H1 (cell line): ENCODE results near the gene DAPK1. TPM values are rescaled to one million over a fixed set of nuclear protein-coding genes. Genes with fewer than 3 reads are reported as not detected.

Source experiments
- CTCF ChIA-PET: fragments of 300-600 bp; sonication (Branson Sonifier 250); formaldehyde crosslinking; loops from one replicate; lab custom pipeline; 2021; ENCODE audit not compliant: partially characterized antibody; lab: Charles Lee
- POLR2A ChIA-PET: fragments of 300-600 bp; sonication (Branson Sonifier 250); formaldehyde crosslinking; loops from one replicate; lab custom pipeline; 2021; ENCODE audit warnings: inconsistent platforms; ENCODE audit not compliant: partially characterized antibody; lab: Charles Lee
- DNase-seq, 2 experiments: peaks; one replicate each; pipeline versions ENCODE4 v3.0.0 to v3.0.0-alpha.2; 2010 to 2022; ENCODE audit warnings: low spot score in 2 of 2, low read depth in 1 of 2, mixed read lengths in 1 of 2
- FAIRE-seq: peaks from 2 replicates; lab custom pipeline; 2011; peaks lifted over from hg19 to GRCh38; lab: Jason Lieb, UNC
- H2AFZ ChIP-seq: 2 replicates; pipeline ENCODE4 v1.8.1; 2012; ENCODE audit warnings: low read length, inconsistent platforms
- H2AK5ac ChIP-seq: 2 replicates; pipeline ENCODE4 v1.6.1; 2013; ENCODE audit warnings: low read depth, low read length
- H2BK120ac ChIP-seq: replicated peaks from 2 replicates; pipeline ENCODE3; 2013; ENCODE audit warnings: low read depth, low read length, inconsistent platforms
- H2BK12ac ChIP-seq: 2 replicates; pipeline ENCODE4 v1.6.1; 2013; ENCODE audit warnings: low read depth, low read length
- H2BK15ac ChIP-seq: 2 replicates; pipeline ENCODE4 v1.6.1; 2013; ENCODE audit warnings: low read length
- H2BK20ac ChIP-seq: 2 replicates; pipeline ENCODE4 v1.6.1; 2013; ENCODE audit warnings: low read length
- H2BK5ac ChIP-seq: 2 replicates; pipeline ENCODE4 v1.6.1; 2013; ENCODE audit warnings: low read depth, low read length
- H3K14ac ChIP-seq: 2 replicates; pipeline ENCODE4 v1.6.1; 2013; ENCODE audit warnings: inconsistent platforms; ENCODE audit not compliant: insufficient read length
- H3K18ac ChIP-seq: 2 replicates; pipeline ENCODE4 v1.6.1; 2013; ENCODE audit warnings: low read length; ENCODE audit errors: extremely low read depth
- H3K23ac ChIP-seq: 2 replicates; pipeline ENCODE4 v1.6.1; 2013; ENCODE audit warnings: inconsistent platforms; ENCODE audit not compliant: insufficient read length
- H3K23me2 ChIP-seq: 2 replicates; pipeline ENCODE4 v1.6.1; 2013; ENCODE audit warnings: low read depth, low read length
- H3K27ac ChIP-seq: 2 replicates; pipeline ENCODE4 v1.6.1; 2011; ENCODE audit warnings: low read depth, low read length, inconsistent platforms
- H3K27me3 ChIP-seq, 4 experiments: replicated peaks in 1 of 4; 1 replicate in 1 of 4; 2 replicates in 3 of 4; pipeline versions ENCODE4 v1.6.1 to v1.8.1; 2011 to 2013; ENCODE audit warnings: low read length in 3 of 4, mild to moderate bottlenecking in 3 of 4, inconsistent platforms in 2 of 4, mixed read lengths in 2 of 4, moderate library complexity in 1 of 4; ENCODE audit not compliant: control insufficient read depth in 3 of 4, insufficient read depth in 3 of 4; ENCODE audit errors: extremely low read depth in 1 of 4
- H3K36me3 ChIP-seq, 4 experiments: 2 replicates each; pipeline versions ENCODE4 v1.6.1 to v1.8.1; 2011 to 2013; ENCODE audit warnings: mild to moderate bottlenecking in 4 of 4, low read length in 3 of 4, moderate library complexity in 2 of 4, control low read depth in 1 of 4, inconsistent platforms in 1 of 4; ENCODE audit not compliant: insufficient read depth in 4 of 4, control insufficient read depth in 2 of 4
- H3K4ac ChIP-seq: replicated peaks from 2 replicates; pipeline ENCODE3; 2013; ENCODE audit warnings: low read length, low read depth, mixed read lengths, inconsistent platforms; ENCODE audit not compliant: insufficient read length
- H3K4me1 ChIP-seq, 4 experiments: replicated peaks in 1 of 4; 1 replicate in 1 of 4; 2 replicates in 3 of 4; pipeline versions ENCODE4 v1.6.1 to v1.8.1; 2011 to 2013; ENCODE audit warnings: low read length in 3 of 4, inconsistent platforms in 2 of 4, mixed read lengths in 1 of 4; ENCODE audit not compliant: insufficient read depth in 4 of 4, control insufficient read depth in 3 of 4
- H3K4me2 ChIP-seq, 2 experiments: 2 replicates each; pipeline versions ENCODE4 v1.6.1 to v1.8.1; 2011 to 2013; ENCODE audit warnings: low read depth in 2 of 2, low read length in 2 of 2, control low read depth in 1 of 2, inconsistent platforms in 1 of 2, mild to moderate bottlenecking in 1 of 2; ENCODE audit not compliant: insufficient read depth in 1 of 2
- H3K4me3 ChIP-seq, 4 experiments: fragments of 200-600, 300-600 bp in 1 of 4; sonication (generic), shearing (Covaris generic), sonication (Bioruptor Twin) in 1 of 4; 2 replicates each; pipeline versions ENCODE4 v1.5.1 to v1.8.1; 2011 to 2016; ENCODE audit warnings: low read length in 4 of 4, low read depth in 3 of 4, control low read depth in 2 of 4, inconsistent platforms in 2 of 4, mild to moderate bottlenecking in 2 of 4, mixed read lengths in 1 of 4, moderate library complexity in 1 of 4; ENCODE audit not compliant: insufficient read depth in 2 of 4; ENCODE audit errors: extremely low read depth in 1 of 4
- H3K56ac ChIP-seq: replicated peaks from 2 replicates; pipeline ENCODE3; 2013; ENCODE audit warnings: low read depth, mild to moderate bottlenecking, mixed read lengths, low read length, inconsistent platforms; ENCODE audit not compliant: insufficient read length
- H3K79me1 ChIP-seq: 2 replicates; pipeline ENCODE4 v1.6.1; 2013; ENCODE audit warnings: low read depth, low read length, control low read depth
- H3K79me2 ChIP-seq, 2 experiments: 2 replicates each; pipeline versions ENCODE4 v1.6.1 to v1.8.1; 2012 to 2013; ENCODE audit warnings: low read length in 2 of 2, mild to moderate bottlenecking in 2 of 2, inconsistent platforms in 1 of 2; ENCODE audit not compliant: insufficient read depth in 2 of 2, control insufficient read depth in 1 of 2
- H3K9ac ChIP-seq, 4 experiments: replicated peaks in 1 of 4; 1 replicate in 1 of 4; 2 replicates in 3 of 4; pipeline versions ENCODE4 v1.6.1 to v1.8.1; 2011 to 2013; ENCODE audit warnings: low read depth in 3 of 4, low read length in 3 of 4, control low read depth in 2 of 4, mild to moderate bottlenecking in 2 of 4, moderate library complexity in 2 of 4, inconsistent platforms in 1 of 4; ENCODE audit errors: extremely low read depth in 1 of 4
- H3K9me3 ChIP-seq, 2 experiments: 2 replicates each; pipeline versions ENCODE4 v1.6.1 to v1.8.1; 2012 to 2013; ENCODE audit warnings: mild to moderate bottlenecking in 2 of 2, moderate library complexity in 2 of 2, control low read depth in 1 of 2, inconsistent platforms in 1 of 2, low read depth in 1 of 2, low read length in 1 of 2, mixed read lengths in 1 of 2; ENCODE audit not compliant: insufficient read depth in 2 of 2
- H4K20me1 ChIP-seq, 2 experiments: replicated peaks in 1 of 2; 2 replicates each; pipeline versions ENCODE3 to v1.8.1; 2011 to 2013; ENCODE audit warnings: inconsistent platforms in 2 of 2, low read length in 2 of 2, mild to moderate bottlenecking in 1 of 2; ENCODE audit not compliant: insufficient read depth in 2 of 2, control insufficient read depth in 1 of 2
- H4K5ac ChIP-seq: 2 replicates; pipeline ENCODE4 v1.6.1; 2013; ENCODE audit warnings: low read length, low read depth, mixed read lengths, inconsistent platforms; ENCODE audit not compliant: insufficient read length
- H4K8ac ChIP-seq: 2 replicates; pipeline ENCODE4 v1.8.0; 2013; ENCODE audit warnings: mild to moderate bottlenecking, moderate library complexity, low read length, inconsistent platforms; ENCODE audit not compliant: insufficient read depth; ENCODE audit errors: extremely low read depth
- H4K91ac ChIP-seq: replicated peaks from 2 replicates; pipeline ENCODE3; 2013; ENCODE audit warnings: low read length, mixed read lengths, inconsistent platforms; ENCODE audit not compliant: insufficient read length
- ASH2L ChIP-seq: fragments of 200-600, 300-600 bp; sonication (generic); IDR thresholded peaks from one replicate; pipeline ENCODE4 v1.7.1; 2017; ENCODE audit warnings: low read length
- CEBPB ChIP-seq: IDR thresholded peaks from 2 replicates; pipeline ENCODE4 v1.6.1; 2012; ENCODE audit warnings: low read depth, low read length
- CTBP2 ChIP-seq: IDR thresholded peaks from 2 replicates; pipeline ENCODE4 v1.7.0; 2011; ENCODE audit warnings: borderline replicate concordance, mild to moderate bottlenecking, moderate library complexity, mixed read lengths, low read length; ENCODE audit not compliant: insufficient read depth, insufficient read length
- HDAC6 ChIP-seq: IDR thresholded peaks from one replicate; pipeline ENCODE4 v1.7.1; 2012; ENCODE audit warnings: low read depth, mild to moderate bottlenecking, inconsistent platforms, low read length, moderate library complexity
- KDM5A ChIP-seq: fragments of 200-600 bp; IDR thresholded peaks from 2 replicates; pipeline ENCODE4 v1.7.1; 2012; ENCODE audit warnings: mild to moderate bottlenecking, low read length, inconsistent platforms, mixed read lengths
- RXRA ChIP-seq: IDR thresholded peaks from 2 replicates; pipeline ENCODE4 v1.6.1; 2011; ENCODE audit warnings: low read depth, mild to moderate bottlenecking, low read length, moderate library complexity; ENCODE audit not compliant: insufficient read depth
- SAP30 ChIP-seq: fragments of 300-600 bp; sonication (generic); IDR thresholded peaks from 2 replicates; pipeline ENCODE4 v1.7.1; 2012; ENCODE audit warnings: low read length, moderate library complexity, mild to moderate bottlenecking, inconsistent platforms; ENCODE audit not compliant: insufficient read depth, insufficient replicate concordance
- SIRT6 ChIP-seq: IDR thresholded peaks from one replicate; pipeline ENCODE4 v1.7.1; 2012; ENCODE audit warnings: low read length, inconsistent platforms
- SP4 ChIP-seq: IDR thresholded peaks from 2 replicates; pipeline ENCODE4 v1.6.1; 2012; ENCODE audit warnings: low read length, inconsistent platforms
- TAF7 ChIP-seq: optimal IDR thresholded peaks from 2 replicates; pipeline ENCODE3; 2011; ENCODE audit warnings: low read depth, mild to moderate bottlenecking, inconsistent platforms, low read length, moderate library complexity, borderline replicate concordance
- TEAD4 ChIP-seq: IDR thresholded peaks from 2 replicates; pipeline ENCODE4 v1.6.1; 2012; ENCODE audit warnings: low read depth, low read length, inconsistent platforms, mixed read lengths
- WGBS, 2 experiments: shearing (Covaris generic) in 1 of 2; methylation state at CpG; one replicate each; pipeline versions ENCODE4 v1.1.6 to v1.1.7; 2013 to 2015; ENCODE audit warnings: low lambda C conversion rate in 2 of 2, mixed read lengths in 2 of 2, inconsistent platforms in 1 of 2, low coverage in 1 of 2, missing lambda C conversion rate in 1 of 2; ENCODE audit not compliant: insufficient replicate concordance in 2 of 2, insufficient coverage in 1 of 2, insufficient read length in 1 of 2; ENCODE audit errors: extremely low coverage in 1 of 2, missing lambda C conversion rate in 1 of 2; 5-methylcytosine and 5-hydroxymethylcytosine counted together
- polyA plus RNA-seq, 7 experiments: library from polyadenylated mRNA; depleted of rRNA in 3 of 7; stranded (reverse) in 5 of 7; unstranded in 2 of 7; fragments of >200 nt in 5 of 7; fragments of 200-250 nt in 2 of 7; gene quantifications; 1 replicate in 5 of 7; 2 replicates in 1 of 7; 4 replicates in 1 of 7; pipeline versions ENCODE4 v1.2.1 to v1.2.3, GENCODE V29; 2011 to 2013; ENCODE audit warnings: missing spikeins in 2 of 7, mixed read lengths in 2 of 7
- total RNA-seq: library from RNA; stranded (reverse); fragmentation: NEBNext Ultra II Directional; extraction: Animal tissue kit (Norgen Biotek cat#: 25700); gene quantifications from 2 replicates; pipeline ENCODE4 v1.2.1, GENCODE V29; 2021
- TF ChIP-seq, protein P1 (sequence below): IDR thresholded peaks from 2 replicates; pipeline ENCODE4 v1.6.1; 2011; ENCODE audit warnings: low read length, improper control_type of control experiment

DAPK1 gene
- total and polyA plus RNA-seq, 2 of the 8 experiments (the other 6 are each of a cell fraction or from before 2014, with no cell fraction given) = 62.4 to 131 TPM

DNA sequence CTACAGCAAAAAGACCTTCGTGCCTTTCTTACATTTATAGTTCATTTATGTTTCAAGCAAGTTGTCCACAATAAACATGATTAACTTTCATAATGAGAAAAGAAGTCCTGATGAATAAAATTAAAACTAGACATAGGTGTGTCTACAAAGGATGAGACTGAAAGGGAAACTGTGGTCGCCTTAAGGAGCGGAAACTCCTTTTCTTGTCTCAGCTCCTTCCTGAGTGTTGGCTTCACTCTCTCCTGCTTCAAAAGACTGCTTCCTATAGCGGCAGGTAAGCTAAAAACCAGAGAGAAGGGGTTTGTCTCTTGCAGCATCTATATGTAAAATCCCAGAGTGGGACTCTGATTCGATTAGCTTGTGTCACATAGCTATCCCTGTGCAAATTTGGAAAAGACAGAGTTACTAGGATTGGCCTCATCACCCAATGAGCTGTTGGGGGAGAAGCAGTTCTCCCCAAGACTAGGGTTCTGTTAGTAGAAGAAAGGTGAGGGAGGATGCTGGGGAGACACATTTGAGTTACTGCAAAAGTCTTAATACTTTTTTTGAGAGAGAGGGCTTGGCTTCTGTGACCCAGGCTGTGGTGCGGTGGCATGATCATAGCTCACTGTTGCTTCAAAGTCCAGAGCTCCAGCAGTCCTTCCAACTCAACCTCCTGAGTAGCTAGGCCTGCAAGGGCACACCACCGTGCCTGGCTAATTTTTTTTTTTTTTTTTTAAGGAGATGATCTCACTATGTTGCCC lies 211.5 kb downstream of the DAPK1 start:
- Histone ChIP-seq H3K4me1 (no peaks in the 10 kb centered on the region; a peak in 2 of 7 replicates), H2AFZ (no peak overlapping the region), H3K23ac (no peak overlapping the region), H3K4me3 (no peak overlapping the region), H3K27me3 (no peaks in the 10 kb centered on the region), H3K4ac (no peak overlapping the region), H3K9me3 (no peaks in the 10 kb centered on the region), H3K79me2 (no peaks in the 10 kb centered on the region), H3K56ac (no peak overlapping the region), H3K27ac (no peak overlapping the region), H2BK120ac (no peak overlapping the region), H4K20me1 (peaks cover 0 to 5% of the 10 kb centered on the region in 2 experiments), H2BK12ac (no peak overlapping the region), H2BK20ac (no peak overlapping the region), H2AK5ac (no peak overlapping the region), H3K79me1 (no peaks in the 10 kb centered on the region), H3K4me2 (no peak overlapping the region), H3K14ac (no peak overlapping the region), H2BK5ac (no peak overlapping the region), H3K23me2 (peaks cover 6% of the 10 kb centered on the region; the same call in 1 of the 2 replicates), H3K36me3 (peaks cover 15 to 34% (median 27%) of the 10 kb centered on the region in 4 experiments), H4K91ac (no peak overlapping the region), H4K8ac (no peak overlapping the region), H3K18ac (no peak overlapping the region), H4K5ac (no peak overlapping the region), H2BK15ac (no peak overlapping the region), H3K9ac (no peak overlapping the region)
- no peak for DNase-seq
- WGBS, 2 experiments = 92% methylated on average over 7 of the region's 7 CpGs; no CpG with 5 or more reads in 1 of the 2 experiments
- POLR2A ChIA-PET = no interaction called here
- CTCF ChIA-PET = interaction anchor here (0.6 to 2.9 kb wide), 4 partner anchors 21 to 125 kb away, joined by 3 to 15 read pairs (median 6); no protein-coding TSS in a partner anchor
- no peak for FAIRE-seq
- TF ChIP-seq CEBPB = no peak
- no peak for TF ChIP-seq HDAC6
- no peak for TF ChIP-seq SIRT6
- no peak for TF ChIP-seq SP4
- no peak for TF ChIP-seq TAF7
- TF ChIP-seq KDM5A = no peak
- no peak for TF ChIP-seq SAP30
- TF ChIP-seq, protein P1, sequence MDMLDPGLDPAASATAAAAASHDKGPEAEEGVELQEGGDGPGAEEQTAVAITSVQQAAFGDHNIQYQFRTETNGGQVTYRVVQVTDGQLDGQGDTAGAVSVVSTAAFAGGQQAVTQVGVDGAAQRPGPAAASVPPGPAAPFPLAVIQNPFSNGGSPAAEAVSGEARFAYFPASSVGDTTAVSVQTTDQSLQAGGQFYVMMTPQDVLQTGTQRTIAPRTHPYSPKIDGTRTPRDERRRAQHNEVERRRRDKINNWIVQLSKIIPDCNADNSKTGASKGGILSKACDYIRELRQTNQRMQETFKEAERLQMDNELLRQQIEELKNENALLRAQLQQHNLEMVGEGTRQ = no peak
- no peak for TF ChIP-seq CTBP2
- TF ChIP-seq ASH2L = no peak
- no peak for TF ChIP-seq TEAD4
- no peak for TF ChIP-seq RXRA
